VCaP (cell line): Measurements from ENCODE around the gene XYLT1.

Experiments
- H3K27ac ChIP-seq: fragments of 450-650 bp; 2 replicates; pipeline ENCODE4 v1.5.1; 2017
- TF ChIP-seq, protein P1 (sequence below): fragments of 450-650 bp; conservative IDR thresholded peaks from 2 replicates; pipeline ENCODE4 v1.5.1; 2017; ENCODE audit warnings: mild to moderate bottlenecking, moderate library complexity

The XYLT1 gene

DNA sequence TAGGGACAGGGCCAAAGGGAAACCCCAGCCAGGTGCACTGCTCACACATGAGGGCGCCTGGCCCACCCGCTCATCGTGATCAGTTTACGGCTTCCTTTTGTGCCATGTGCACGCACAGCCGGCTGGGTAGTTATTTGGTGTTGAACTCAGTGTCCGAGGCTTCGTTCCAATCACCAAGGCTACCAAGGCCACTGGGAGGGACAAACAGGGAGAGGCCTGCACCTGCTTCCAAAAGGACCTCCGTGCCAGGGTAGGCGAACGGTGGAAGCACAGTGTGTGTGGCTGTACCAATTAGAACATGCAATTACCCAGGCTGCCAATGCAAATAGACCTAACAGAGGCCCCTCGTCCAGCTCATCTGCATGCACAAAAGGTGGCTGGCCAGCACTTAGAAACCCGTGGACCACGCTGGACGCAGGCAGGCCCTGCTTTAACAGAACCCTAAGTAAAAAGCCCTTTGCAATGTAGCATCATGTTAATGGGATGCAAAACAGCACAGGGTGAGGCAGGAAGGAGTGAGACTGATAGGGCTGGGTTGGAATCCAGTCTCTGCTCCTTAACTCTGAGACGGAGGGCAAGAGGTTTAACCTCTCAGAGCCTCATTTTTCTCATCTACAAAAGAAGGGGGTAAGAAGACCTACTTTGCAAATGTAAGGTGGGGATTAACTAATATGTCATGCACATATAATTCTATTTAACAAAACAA is 204.0 kb downstream of the XYLT1 start:
- no peak overlapping the region for H3K27ac ChIP-seq
- TF ChIP-seq, protein P1, sequence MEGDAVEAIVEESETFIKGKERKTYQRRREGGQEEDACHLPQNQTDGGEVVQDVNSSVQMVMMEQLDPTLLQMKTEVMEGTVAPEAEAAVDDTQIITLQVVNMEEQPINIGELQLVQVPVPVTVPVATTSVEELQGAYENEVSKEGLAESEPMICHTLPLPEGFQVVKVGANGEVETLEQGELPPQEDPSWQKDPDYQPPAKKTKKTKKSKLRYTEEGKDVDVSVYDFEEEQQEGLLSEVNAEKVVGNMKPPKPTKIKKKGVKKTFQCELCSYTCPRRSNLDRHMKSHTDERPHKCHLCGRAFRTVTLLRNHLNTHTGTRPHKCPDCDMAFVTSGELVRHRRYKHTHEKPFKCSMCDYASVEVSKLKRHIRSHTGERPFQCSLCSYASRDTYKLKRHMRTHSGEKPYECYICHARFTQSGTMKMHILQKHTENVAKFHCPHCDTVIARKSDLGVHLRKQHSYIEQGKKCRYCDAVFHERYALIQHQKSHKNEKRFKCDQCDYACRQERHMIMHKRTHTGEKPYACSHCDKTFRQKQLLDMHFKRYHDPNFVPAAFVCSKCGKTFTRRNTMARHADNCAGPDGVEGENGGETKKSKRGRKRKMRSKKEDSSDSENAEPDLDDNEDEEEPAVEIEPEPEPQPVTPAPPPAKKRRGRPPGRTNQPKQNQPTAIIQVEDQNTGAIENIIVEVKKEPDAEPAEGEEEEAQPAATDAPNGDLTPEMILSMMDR: no peak

DNA sequence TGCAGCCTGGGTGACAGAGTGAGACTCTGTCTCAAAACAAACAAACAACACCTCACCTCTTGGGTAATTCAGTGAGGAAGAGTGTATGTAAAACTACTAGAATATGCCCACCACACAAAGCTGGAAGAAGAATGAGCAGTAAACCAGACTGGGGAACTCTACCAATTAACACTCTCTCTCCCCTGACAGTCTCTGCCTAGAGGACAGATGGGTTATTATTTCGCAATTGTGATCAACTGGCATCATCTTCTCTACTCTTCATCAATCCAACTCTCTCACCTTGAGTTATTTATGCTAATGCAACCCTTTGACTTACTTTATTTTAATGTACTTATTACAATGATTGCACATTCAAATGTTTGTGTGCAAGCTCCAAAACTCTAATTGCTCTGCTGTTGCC is 205.6 kb downstream of the XYLT1 start:
- no peak overlapping the region for H3K27ac ChIP-seq
- TF ChIP-seq, protein P1: no peak

DNA sequence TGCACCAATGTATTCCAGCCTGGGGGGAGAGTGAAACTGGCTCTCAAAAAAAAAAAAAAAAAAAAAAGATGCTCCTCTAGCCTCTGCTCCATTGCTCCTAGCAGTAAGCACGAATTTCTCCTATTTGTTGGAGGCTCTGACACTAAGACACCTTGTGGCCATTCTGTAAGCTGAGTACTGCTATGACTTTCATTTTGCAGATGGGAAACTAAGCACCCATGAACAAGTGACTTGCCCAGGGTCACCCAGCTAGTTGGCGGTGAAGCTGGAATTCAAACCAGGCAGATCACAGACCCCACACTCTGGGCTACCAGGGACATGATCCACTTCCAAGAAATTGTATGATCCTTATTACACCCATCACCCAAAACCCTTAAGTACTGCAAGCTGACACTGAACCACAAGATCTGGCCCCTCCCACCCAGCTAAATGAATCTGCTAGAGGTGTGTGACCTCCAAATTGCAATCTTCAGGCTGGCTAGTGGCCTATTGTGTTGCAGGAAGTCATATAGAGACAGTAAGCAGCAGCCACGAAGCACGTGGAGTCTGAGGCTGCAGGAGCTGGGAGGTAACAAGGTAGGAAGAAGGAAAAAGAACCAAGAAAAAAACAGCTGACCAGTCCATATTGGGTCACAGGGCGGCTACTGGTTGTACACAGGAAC is 209.4 kb downstream of the XYLT1 start:
- TF ChIP-seq, protein P1: no peak
- H3K27ac ChIP-seq: no peak overlapping the region

DNA sequence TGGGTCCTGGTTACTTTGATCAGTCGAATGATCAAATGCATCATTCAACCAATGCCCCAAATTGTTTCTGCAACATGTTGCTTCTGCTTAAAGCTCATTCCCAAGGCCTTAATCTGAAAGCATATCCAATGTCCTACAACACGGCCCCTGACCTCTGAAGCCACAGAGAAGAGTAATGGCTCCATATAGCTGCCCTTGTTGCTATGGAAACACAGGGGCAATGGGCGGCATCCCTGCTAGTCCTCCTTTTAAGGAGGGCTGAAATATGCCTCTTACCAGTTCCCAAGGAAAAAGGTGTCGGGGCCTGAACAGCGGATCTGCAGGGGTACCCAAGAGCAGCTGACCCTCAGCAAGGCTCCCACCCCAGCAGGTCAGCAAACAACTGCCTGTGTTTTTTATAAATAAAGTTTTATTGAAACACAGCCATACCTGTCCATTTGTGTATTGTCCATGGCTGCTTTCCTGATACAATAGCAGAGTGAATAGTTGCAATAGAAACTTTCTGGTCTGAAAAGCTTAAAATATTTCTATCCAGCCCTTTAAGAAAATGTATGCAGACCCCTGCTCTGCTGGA is 210.4 kb downstream of the XYLT1 start:
- H3K27ac ChIP-seq: no peak overlapping the region
- TF ChIP-seq, protein P1: no peak

DNA sequence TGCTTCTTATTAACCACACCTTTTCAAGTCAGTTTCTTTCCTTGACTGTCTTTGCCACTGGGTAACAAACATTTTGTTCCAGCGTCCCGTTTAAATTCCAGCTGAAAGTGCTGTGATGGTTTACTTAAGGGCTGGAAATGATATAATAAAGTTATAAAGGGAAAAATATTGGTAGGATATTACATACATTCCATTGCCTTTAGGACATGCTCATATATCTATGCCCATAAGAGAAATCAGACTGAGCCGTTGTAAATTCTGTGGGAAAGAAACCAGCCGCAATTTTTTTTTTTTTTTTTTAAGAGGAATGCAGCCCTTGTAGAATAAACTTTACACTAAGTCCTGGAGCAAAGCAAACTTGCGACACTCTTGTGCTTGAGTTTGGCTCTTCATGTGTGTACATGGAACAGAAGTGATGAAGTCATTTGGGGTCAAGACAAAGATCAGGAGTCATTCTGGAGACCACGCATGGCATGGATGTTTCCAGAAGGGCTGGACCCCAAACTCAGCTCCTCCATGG is 210.9 kb downstream of the XYLT1 start:
- no peak overlapping the region for H3K27ac ChIP-seq
- TF ChIP-seq, protein P1: no peak

GRCh38 chr16:17258848-17259713 is 211.7 kb downstream of the XYLT1 start:
- no peak overlapping the region for H3K27ac ChIP-seq
- TF ChIP-seq, protein P1: no peak
